Type B pancreatic cell (in vitro differentiated cells): ENCODE measurements around the gene TBCK. TPM values are rescaled to one million over a fixed set of nuclear protein-coding genes. Genes with fewer than 3 reads are reported as not detected.

Experiments used
- DNase-seq: peaks from one replicate; pipeline ENCODE4 v3.0.0; 2021; ENCODE audit warnings: mixed read lengths; ENCODE audit not compliant: unreplicated experiment; ENCODE audit errors: extremely low spot score
- H3K27ac Mint-ChIP-seq: 2 replicates; pipeline ENCODE4 v1.8.0; 2021; ENCODE audit warnings: mild to moderate bottlenecking, mixed read lengths
- H3K27me3 Mint-ChIP-seq: 2 replicates; pipeline ENCODE4 v1.8.0; 2021; ENCODE audit warnings: mixed read lengths
- H3K36me3 Mint-ChIP-seq: 2 replicates; pipeline ENCODE4 v1.8.0; 2021; ENCODE audit warnings: mixed read lengths
- H3K4me1 Mint-ChIP-seq: one replicate; pipeline ENCODE4 v1.8.0; 2021; ENCODE audit warnings: mixed read lengths; ENCODE audit not compliant: unreplicated experiment
- H3K4me3 Mint-ChIP-seq: 2 replicates; pipeline ENCODE4 v1.8.0; 2021; ENCODE audit warnings: mild to moderate bottlenecking, mixed read lengths
- H3K9me3 Mint-ChIP-seq: 2 replicates; pipeline ENCODE4 v1.8.0; 2021; ENCODE audit warnings: mixed read lengths
- CTCF ChIP-seq: fragments of 200-600 bp; sonication (generic); conservative IDR thresholded peaks from 2 replicates; pipeline ENCODE4 v1.5.0; 2021; ENCODE audit warnings: antibody characterized with exemption, mild to moderate bottlenecking
- total RNA-seq: library from RNA; stranded (reverse); gene quantifications from 2 replicates; pipeline ENCODE4 v1.2.1, GENCODE V29; 2021; ENCODE audit warnings: low replicate concordance

The TBCK gene
- total RNA-seq, 1 donor from 2014 or later, result 59.8 TPM

- Mint-ChIP-seq H3K4me3 (no peak overlapping the region), H3K27me3 (no peaks in the 10 kb centered on the region), H3K36me3 (no peaks in the 10 kb centered on the region), H3K4me1 (no peaks in the 10 kb centered on the region), H3K27ac (no peak overlapping the region), H3K9me3 (no peaks in the 10 kb centered on the region)
- DNase-seq, result no peak
- TF ChIP-seq CTCF, result peak; percentile 71
Measured at GRCh38 chr4:106201373-106201772, 114.6 kb downstream of the TBCK start.

- TF ChIP-seq CTCF, result no peak
- H3K27me3 Mint-ChIP-seq, result no peaks in the 10 kb centered on the region
- no peaks in the 10 kb centered on the region for H3K4me1 Mint-ChIP-seq
- H3K36me3 Mint-ChIP-seq, result peaks cover 8% of the 10 kb centered on the region
- no peak for DNase-seq
- H3K4me3 Mint-ChIP-seq, result no peak overlapping the region
- H3K27ac Mint-ChIP-seq, result no peak overlapping the region
- H3K9me3 Mint-ChIP-seq, result no peaks in the 10 kb centered on the region
Measured at GRCh38 chr4:106195435-106195950, 120.5 kb downstream of the TBCK start.

GRCh38 chr4:106194801-106195200, 121.2 kb downstream of the TBCK start:
- H3K9me3 Mint-ChIP-seq, result no peaks in the 10 kb centered on the region
- H3K36me3 Mint-ChIP-seq, result peaks cover 8% of the 10 kb centered on the region
- no peak for TF ChIP-seq CTCF
- H3K4me3 Mint-ChIP-seq, result no peak overlapping the region
- H3K27ac Mint-ChIP-seq, result no peak overlapping the region
- DNase-seq, result no peak
- H3K27me3 Mint-ChIP-seq, result no peaks in the 10 kb centered on the region
- H3K4me1 Mint-ChIP-seq, result no peaks in the 10 kb centered on the region

GRCh38 chr4:106192131-106192530, 123.9 kb downstream of the TBCK start:
- no peak for TF ChIP-seq CTCF
- H3K4me3 Mint-ChIP-seq, result no peak overlapping the region
- no peak overlapping the region for H3K27ac Mint-ChIP-seq
- no peaks in the 10 kb centered on the region for H3K9me3 Mint-ChIP-seq
- H3K4me1 Mint-ChIP-seq, result no peaks in the 10 kb centered on the region
- DNase-seq, result no peak
- no peaks in the 10 kb centered on the region for H3K27me3 Mint-ChIP-seq
- peaks cover 17% of the 10 kb centered on the region for H3K36me3 Mint-ChIP-seq

GRCh38 chr4:106186201-106186600, 129.8 kb downstream of the TBCK start:
- Mint-ChIP-seq H3K27me3 (no peaks in the 10 kb centered on the region), H3K9me3 (no peaks in the 10 kb centered on the region), H3K4me1 (no peaks in the 10 kb centered on the region), H3K27ac (no peak overlapping the region), H3K36me3 (peaks cover 49% of the 10 kb centered on the region), H3K4me3 (no peak overlapping the region)
- DNase-seq, result no peak
- TF ChIP-seq CTCF, result no peak

- Mint-ChIP-seq H3K36me3 (peaks cover 50% of the 10 kb centered on the region), H3K9me3 (no peaks in the 10 kb centered on the region), H3K27me3 (no peaks in the 10 kb centered on the region), H3K4me3 (no peak overlapping the region), H3K4me1 (no peaks in the 10 kb centered on the region), H3K27ac (no peak overlapping the region)
- no peak for TF ChIP-seq CTCF
- no peak for DNase-seq
Measured at GRCh38 chr4:106183551-106183950, 132.5 kb downstream of the TBCK start.
